Tongue (tissue), 2 donors: ENCODE measurements around the gene PARD3. TPM values are rescaled to one million over a fixed set of nuclear protein-coding genes. Genes with fewer than 3 reads are reported as not detected.

Experiments used
- DNase-seq: peaks from one replicate; pipeline ENCODE4 v3.0.0-alpha.2; 2015
- total RNA-seq: library from RNA; depleted of rRNA; stranded (reverse); fragments of >200 nt; gene quantifications from one replicate; pipeline ENCODE4 v1.2.3, GENCODE V29; 2014

PARD3 gene
- total RNA-seq, 1 donor from 2014 or later = 129 TPM

GRCh38 chr10:34535872-34536271 lies 279.2 kb downstream of the PARD3 start:
- no peak for DNase-seq

DNA sequence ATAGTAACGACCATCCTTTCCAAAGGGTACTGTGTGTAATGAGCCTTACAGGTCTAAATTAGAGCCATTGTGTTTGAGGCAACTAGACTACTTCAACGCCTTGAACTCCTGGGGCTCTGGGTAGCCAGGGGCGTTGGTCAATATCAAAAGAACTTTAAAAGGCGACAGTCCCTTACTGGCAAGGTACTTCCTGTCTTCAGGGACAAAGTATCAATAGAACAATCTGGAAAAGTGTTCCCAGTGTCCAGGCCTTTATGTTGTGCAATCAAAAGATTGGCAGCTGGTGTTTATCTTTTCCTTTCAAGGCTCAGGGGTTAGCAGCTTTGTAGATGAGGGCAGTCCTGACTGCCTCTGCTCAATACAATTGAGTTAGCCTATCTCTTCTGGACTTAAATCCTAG lies 284.3 kb downstream of the PARD3 start:
- no peak for DNase-seq

- DNase-seq = no peak
Measured at GRCh38 chr10:34528320-34528719, 286.8 kb downstream of the PARD3 start.

DNA sequence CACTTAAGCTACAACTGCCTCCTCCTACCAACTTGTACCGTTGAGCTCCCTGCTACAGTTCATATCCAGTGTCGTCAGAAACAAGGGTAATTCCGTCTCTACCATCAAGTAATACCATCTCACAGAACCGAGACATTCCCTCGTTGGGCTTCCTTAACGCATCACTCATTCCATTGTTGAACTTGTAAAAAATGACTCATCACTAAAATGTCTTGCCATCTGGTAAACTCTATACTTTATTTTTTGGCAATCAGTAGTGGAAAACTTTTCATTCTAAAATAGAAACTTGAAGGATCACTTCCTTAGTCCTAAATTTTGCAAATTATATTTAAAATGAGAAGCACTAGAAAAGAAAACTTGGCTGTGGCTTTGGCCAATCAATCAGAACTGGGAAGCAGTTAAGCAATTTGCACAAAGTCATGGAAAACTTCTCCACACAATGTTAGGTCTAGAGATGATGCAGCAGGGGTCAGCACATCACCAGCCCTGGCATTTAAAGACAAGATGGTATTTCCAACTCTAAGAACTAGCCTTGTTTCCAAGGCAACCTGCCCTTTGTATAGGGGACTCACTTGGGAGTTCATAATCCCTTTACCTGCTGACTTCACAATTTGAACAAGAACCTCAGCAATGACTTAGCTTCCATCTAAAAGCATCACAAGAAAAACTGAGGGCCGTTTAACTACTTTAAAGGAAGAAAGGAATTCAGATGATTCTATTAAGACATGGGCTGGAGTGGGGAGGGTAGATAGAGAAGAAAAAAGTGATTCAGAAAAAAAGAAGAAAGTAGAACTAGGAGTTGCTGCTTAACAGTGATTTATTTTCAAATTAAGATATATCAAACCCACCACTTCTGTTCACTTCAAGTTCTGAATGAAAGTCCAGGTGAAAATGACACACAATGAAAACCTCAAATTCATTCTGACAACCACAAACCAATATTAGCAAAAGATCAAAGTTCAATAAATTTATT lies 288.1 kb downstream of the PARD3 start:
- DNase-seq = peak; percentile 78

DNA sequence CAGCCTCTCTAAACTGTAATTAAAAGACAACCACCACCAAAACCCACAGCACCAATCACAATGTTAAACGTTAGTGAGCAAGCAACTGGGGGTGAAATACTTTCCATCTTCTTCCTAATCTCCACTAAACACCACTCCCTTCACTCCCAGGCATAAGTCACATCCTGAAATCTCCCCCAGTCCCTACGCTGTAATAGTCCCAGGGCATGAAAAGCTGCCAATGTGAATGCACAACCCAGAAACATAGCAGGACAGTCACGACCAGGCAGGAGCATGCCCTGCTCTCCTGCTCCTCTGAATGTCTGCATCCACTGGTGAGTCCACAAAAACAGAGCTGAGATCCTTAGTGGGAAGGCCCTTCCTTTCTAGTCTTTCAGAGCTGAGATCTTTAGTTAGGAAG lies 288.9 kb downstream of the PARD3 start:
- no peak for DNase-seq

- no peak for DNase-seq
Measured at GRCh38 chr10:34524369-34525091, 290.6 kb downstream of the PARD3 start.

- no peak for DNase-seq
Measured at GRCh38 chr10:34523017-34523767, 291.9 kb downstream of the PARD3 start.

DNA sequence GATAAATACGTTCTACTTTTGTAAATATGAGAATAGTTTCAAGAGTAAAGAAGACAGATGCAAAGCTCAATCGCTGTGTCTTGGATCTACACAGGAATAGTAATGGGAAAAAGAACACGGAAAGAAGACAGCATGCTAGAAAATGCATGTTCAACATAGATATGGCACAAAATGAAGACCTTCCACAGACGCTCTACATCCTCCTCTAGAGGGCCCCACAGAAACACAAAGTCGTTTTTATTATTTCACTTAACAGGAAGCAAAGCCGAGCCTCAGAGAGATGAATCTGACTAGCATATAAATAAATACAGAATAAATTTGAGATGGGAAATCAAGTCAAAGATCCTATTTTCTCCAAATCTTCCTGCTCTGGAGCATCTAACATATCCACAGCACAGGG lies 292.6 kb downstream of the PARD3 start:
- DNase-seq = peak; percentile 18

DNA sequence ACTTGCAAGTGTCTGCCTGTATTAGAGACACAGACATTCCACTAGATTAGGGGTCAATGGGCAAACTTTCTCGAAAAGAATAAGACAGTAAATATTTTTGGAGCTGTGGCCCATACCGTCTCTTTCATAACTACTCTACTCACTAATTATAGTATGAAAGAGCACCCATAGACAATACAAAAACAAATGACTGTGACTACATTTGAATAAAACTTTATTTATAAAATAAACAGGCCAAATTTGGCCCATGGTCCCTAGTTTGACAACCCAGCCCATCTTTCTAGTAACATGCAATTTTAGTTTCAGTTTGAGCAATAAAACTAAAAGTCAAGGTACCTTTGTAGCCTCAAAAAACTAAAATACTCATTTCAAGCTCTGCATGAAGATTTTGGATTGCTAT lies 294.6 kb downstream of the PARD3 start:
- DNase-seq = no peak

DNA sequence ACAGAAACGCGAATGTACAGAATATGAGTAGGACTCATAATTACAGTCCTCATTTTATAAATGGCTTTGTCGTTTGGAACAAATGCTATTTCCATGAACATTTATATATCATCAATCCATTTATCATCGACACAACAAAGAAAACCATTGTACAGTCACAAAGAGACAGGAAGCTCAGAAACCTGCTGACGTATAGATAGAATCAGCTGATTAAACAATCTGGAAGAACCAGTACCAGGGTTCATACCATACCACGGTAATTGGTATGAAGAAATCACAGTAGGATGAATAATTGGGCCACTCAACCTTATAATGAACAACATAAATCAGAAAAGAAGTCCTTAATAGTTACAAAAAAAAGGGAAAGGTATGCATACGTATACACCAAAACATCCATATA lies 295.0 kb downstream of the PARD3 start:
- no peak for DNase-seq

- no peak for DNase-seq
Measured at GRCh38 chr10:34514290-34514689, 300.8 kb downstream of the PARD3 start.

DNA sequence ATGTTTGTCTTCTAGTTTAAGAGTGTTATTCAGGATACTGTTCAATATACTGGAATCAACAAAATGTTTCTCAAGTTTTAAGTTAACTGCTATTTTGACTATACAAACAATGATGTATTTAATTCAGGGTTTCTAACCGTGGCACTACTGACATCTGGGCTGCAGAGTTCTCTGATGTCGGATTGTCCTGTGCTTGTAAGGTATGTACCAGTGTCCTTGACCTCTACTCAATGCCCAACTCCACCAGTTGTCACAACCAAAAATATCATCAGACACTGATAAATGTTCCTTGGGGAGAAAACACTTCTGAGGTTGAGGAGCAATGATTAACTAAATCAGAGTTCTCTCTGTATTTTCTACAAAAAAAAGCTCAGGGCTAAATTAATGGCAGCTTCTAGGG lies 301.5 kb downstream of the PARD3 start:
- DNase-seq = no peak

GRCh38 chr10:34507217-34507616 lies 307.9 kb downstream of the PARD3 start:
- DNase-seq = no peak

GRCh38 chr10:34506786-34507185 lies 308.3 kb downstream of the PARD3 start:
- DNase-seq = no peak

GRCh38 chr10:34505338-34505737 lies 309.8 kb downstream of the PARD3 start:
- no peak for DNase-seq

DNA sequence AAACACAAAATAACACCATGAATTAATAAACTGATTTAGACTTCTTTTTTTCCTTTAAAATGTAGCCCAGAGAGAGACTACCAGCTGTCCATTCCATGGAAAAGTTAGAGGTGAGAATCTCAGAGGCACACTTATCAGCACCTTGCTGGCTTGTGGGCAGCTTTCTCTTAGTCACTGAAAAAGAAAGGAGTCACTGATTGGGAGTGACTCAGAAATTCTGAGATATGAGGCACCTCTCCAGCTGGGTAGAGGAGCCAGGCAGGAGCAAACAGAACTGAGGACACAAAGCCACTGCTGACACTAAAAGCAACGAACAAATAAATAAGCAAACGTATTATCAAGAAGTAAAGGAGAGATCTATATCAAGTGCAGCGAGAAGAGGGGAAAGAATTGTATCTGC lies 310.6 kb downstream of the PARD3 start:
- DNase-seq = no peak

GRCh38 chr10:34503704-34504103 lies 311.4 kb downstream of the PARD3 start:
- DNase-seq = no peak

- DNase-seq = no peak
Measured at GRCh38 chr10:34499612-34500279, 315.4 kb downstream of the PARD3 start.

GRCh38 chr10:34498821-34499220 lies 316.3 kb downstream of the PARD3 start:
- no peak for DNase-seq

GRCh38 chr10:34495938-34496337 lies 319.2 kb downstream of the PARD3 start:
- no peak for DNase-seq

- DNase-seq = no peak
Measured at GRCh38 chr10:34494012-34494411, 321.1 kb downstream of the PARD3 start.

DNA sequence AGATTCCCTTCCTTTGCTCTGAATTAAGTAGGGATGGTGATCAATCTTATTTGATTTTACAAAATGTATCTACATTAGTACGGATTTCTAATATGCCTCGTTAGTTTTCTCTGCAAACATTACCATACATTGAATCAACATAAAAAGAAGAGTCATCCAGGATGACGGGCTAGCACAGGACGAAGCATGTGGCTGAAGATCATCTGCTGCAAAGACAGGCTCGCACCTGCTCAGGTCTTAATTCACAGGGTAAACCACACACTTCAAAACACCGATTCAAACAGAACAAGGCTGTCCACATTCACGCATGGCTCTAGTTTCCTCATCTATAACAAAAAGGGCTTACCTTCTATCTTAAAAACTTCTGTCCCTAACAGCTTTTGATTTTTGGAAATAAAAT lies 323.0 kb downstream of the PARD3 start:
- peak; percentile 58 for DNase-seq
